Lower leg skin (tissue), 3 donors: ENCODE measurements around the gene NOL4L.

ENCODE experiments used
- CTCF ChIP-seq, 3 donors: fragments of 450-650 bp; IDR thresholded peaks; one replicate each; pipeline ENCODE4 v1.5.1; 2016; ENCODE audit warnings: antibody characterized with exemption in 3 of 3, mild to moderate bottlenecking in 3 of 3, moderate library complexity in 2 of 3
- POLR2A ChIP-seq, 2 donors: fragments of 450-650 bp; IDR thresholded peaks; one replicate each; pipeline ENCODE4 v1.6.1; 2016 to 2017; ENCODE audit warnings: antibody characterized with exemption in 2 of 2, mild to moderate bottlenecking in 1 of 2, moderate library complexity in 1 of 2

- TF ChIP-seq CTCF (IDR thresholded peaks at IDR 0.05) (no peak), POLR2A (IDR thresholded peaks at IDR 0.05) (no peak)
Observed at GRCh38 chr20:32508775-32509119, 76.4 kb downstream of the NOL4L start.
